NCI-H1417 (cell line): ENCODE measurements around the gene BAIAP2L1.
A peak's percentile ranks its signal among the peaks of the same experiment; 100 is the strongest.
"Not testable (repeated sequence)": the region's sequence is repeated elsewhere in the genome, so short reads cannot be mapped to it uniquely, and the experiment has no call there.

ENCODE experiments used
- DNase-seq, 3 experiments: peaks; one replicate each; lab custom pipeline; 2025; lab: John Stamatoyannopoulos, UW

Gene BAIAP2L1

GRCh38 chr7:98399462-98399861, 1.4 kb downstream of the BAIAP2L1 start:
- no peak for DNase-seq

DNA sequence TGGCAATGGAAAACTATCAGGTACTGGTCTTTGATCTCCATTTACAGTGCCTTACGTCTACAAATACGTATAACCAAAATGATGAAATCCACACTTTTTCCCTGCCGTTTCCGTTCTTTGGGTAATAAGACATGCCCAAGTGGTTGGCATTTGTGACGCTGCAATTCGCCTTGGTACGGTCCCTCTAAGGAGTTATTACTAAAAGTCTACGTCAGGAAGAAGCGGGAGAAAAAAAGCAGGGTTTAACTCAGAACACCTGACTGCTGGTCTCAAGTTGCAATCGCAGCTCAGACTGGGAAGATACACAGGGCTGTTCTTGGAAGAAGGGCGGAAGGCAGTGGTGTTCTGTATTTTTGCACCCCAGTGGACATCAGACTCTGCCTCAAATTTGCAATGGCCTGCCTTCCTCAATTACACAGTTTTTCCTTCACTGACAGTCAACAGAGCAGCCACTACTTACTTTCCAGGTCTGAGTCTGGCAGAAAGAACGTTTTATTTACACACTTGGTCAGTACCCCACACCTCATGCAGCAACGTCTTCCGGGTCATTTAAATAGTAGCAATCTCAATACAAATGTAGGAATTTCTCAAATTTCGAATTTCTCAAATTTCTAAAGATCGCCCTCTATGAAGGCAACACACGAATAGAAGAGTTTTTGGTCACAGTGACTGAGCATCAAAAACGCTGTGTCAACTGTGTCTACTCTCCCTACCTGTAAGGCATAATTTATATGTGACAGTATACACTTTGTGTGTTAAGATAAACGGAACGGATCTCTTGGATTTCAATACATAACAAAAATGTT, 2.1 kb downstream of the BAIAP2L1 start:
- DNase-seq, result peak; percentile 19 to 68 (median 44)

DNA sequence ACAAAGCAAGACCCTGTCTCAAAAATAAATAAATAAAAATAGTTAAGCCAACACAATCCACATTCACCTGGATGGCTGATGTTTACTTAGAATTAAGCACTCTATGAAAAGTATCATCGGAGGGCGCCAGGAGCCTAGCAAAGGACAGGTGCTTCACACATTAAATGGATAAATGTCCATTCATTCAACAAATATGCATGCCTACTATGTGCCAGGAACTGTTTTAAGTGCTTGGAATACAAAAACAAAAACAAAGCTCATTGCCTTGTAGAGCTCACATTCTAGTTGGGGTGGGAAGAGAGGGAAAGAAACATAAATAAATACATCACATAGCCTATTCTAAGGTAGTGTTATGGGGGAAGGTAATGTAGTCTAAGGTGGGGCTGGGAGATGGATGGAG, 4.1 kb downstream of the BAIAP2L1 start:
- peak in 1 of 3 experiments; percentile 55 for DNase-seq

DNA sequence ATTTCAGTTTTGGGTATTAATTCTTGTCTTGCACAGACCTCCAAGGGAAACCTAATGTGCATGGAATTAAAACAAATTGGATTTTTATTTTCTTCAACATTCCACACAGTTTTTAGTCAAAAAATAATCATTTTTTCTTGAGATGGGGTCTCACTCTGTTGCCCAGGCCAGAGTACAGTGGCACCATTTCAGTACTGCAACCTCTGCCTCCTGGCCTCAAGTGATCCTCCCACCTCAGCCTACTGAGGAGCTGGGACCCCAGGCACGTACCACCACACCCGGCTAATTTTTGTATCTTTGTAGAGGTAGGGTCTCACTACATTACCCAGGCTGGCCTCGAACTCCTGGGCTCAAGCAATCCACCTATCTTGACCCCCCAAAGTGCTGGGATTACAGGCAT, 4.9 kb downstream of the BAIAP2L1 start:
- DNase-seq, result no peak

- DNase-seq, result no peak
Observed at GRCh38 chr7:98395481-98395880, 5.4 kb downstream of the BAIAP2L1 start.

DNA sequence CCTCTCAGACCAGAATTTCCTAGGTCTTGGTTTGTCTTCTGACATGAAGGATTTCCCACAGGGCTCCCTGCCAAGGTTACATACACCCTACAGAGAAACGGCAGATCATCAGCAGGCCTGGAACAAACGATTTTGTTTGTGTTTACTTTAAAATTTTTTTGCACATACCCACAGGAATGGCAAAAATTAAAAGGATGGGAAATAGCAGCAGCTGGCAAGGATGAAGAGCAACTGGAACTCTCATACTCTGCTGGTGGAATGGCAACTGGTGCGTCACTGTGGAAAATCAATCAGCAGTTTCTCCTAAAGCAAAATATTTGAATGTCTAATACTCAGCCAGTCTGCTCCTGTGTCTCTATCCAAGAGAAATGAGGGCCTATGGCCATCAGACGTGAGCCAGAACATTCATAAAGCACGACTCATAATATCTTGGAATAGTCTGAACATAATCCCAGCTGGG, 6.5 kb downstream of the BAIAP2L1 start:
- no peak for DNase-seq

- DNase-seq, result peak in 2 of 3 experiments; percentile 7 to 63
Observed at GRCh38 chr7:98387544-98388226, 13.2 kb downstream of the BAIAP2L1 start.

DNA sequence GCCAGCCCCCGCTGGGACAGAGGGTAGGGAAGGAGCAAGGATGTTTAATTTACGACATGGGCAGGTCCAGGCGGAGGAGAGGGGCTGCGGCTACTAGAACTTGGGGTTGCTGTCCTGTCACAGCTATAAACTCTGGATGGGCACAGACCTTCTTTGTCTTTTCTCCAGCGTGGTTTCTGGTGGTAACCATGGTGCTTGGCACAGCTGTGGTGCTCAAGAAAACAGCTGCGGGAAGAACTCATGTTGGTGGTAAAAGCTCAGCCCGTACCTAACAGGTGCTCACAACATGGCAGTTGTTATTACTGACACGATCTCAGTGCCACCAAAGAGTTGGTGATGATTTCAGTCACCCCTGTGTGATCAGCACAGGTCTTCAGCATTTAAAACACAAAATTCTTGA, 13.8 kb downstream of the BAIAP2L1 start:
- no peak for DNase-seq

DNA sequence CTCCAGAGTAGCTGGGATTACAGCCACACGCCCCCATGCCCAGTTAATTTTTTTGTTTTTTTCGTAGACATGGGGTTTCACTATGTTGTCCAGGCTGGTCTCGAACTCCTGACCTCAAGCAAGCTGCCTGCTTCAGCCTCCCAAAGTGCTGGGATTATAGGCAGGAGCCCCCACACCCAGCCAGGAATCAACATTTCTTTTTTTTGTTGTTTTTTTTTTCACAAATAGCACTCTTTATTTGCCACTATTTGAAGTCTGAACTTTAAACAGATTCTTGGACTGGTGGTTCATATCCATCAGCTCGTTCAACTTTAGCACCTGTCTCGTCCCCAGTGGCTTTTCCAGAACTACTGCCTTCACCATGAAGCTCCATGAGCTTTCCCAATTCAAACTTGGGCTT, 15.4 kb downstream of the BAIAP2L1 start:
- DNase-seq, result not testable (repeated sequence)

DNA sequence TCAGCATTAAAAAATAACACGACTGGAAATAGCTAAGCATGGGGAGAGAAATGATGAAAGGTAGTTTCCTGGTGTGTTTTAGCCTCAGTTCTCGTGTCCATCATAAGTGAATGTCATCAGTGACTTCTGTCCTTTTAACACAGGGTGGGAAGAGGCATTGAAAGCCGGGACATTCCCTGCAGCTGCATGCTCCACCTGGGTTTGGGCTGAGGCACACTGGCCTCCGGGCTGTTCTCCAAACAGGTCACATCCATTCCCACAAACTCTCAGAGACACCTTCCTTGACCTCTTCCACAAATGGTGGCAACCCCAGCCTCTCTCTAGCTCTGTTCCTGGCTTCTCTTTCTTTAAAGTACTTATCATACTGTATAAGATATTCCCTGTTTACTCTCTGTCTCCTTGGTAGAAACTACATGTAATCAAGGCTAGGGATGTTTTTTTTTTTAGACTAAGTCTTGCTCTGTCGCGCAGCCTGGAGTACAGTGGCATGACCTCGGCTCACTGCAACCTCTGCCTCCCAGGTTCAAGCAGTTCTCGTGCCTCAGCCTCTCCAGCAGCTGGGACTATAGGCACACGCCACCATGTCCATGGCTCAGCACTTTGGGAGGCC, 22.6 kb downstream of the BAIAP2L1 start:
- DNase-seq, result no peak

GRCh38 chr7:98376711-98377110, 24.2 kb downstream of the BAIAP2L1 start:
- DNase-seq, result no peak

DNA sequence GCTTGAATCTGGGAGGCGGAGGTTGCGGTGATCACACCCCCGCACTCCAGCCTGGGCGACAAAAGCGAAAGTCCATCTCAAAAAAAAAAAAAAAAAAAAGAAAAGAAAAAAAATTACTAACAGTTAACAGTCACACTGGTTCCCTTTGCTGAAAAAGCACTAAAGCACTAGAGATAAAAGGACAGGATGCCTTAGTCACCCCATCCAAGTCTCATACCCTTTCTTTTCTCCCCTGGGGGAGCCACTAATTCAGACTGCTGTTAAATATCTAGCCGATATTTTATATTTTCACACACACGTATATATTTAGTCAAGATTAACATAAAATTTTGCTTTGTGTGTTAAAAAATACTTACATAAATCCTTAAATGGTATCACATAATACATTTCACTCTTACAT, 25.2 kb downstream of the BAIAP2L1 start:
- no peak for DNase-seq

DNA sequence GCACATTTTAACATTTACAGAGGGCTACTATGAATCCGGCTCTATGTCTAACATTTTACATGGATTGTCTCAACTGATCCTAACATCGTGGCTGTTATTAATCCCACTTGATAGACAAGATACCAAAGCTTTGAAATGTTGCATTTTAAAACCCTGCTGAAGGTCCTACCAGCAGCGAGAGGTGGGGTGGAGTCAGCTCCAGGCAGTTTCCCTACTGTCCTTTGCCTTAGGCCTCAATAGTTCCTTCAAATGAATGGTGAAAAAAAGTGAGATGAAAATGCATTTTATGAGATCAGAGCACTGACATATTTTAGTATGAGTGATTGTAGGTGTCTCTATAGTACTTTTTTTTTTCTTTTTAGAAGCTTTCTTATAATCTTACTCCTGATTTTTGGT, 26.6 kb downstream of the BAIAP2L1 start:
- no peak for DNase-seq

DNA sequence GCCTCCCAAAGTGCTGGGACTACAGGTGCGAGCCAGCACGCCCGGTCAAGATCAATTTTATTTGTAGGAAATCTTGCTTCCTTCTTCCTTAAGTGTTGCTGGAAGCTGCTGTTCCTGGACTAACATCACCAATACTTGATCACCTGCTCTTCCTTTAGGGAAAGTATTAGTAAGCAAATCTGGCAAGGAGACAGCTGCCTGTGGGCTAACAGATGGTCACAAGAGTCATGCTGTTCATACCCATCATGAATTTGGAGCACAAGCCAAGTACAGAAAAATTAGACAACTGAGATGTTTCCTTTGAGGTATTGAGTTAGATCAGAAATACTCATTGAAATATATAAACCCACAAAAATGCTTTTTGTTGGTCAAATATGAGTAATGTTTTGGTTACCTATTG, 27.9 kb downstream of the BAIAP2L1 start:
- DNase-seq, result no peak

DNA sequence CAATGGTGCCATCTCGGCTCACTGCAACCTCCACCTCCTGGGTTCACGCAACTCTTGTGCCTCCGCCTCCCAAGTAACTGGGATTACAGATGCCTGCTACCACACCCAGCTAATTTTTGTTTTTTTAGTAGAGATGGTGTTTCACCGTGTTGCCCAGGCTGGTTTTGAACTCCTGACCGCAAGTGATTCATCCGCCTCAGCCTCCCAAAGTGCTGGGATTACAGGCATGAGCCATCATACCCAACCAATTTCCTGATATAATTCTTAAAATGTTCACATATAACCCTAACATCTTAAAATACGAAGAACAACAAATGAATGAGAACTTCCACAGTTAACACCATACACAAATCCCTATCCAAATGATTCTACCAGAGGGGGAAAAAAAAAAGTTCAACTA, 31.2 kb downstream of the BAIAP2L1 start:
- no peak for DNase-seq

DNA sequence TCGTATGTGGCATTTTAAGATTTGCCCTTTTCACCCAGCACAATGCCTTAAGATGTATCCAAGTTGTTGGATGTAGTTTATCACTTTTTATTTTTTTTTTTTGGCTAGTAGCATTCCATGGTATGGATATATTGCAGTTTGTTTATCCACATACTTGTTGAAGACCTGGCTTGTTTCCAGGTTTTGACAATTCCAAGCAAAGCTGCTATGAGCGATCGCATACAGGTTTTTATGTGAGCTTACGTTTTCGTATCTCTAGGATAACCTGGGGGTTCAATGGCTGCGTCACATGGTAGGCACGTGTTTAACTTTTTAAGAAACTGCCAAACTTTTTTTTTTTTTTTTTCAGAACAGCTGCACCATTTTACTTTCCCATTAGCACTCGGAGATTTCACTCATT, 32.2 kb downstream of the BAIAP2L1 start:
- DNase-seq, result no peak

- DNase-seq, result no peak
Observed at GRCh38 chr7:98366562-98366938, 34.3 kb downstream of the BAIAP2L1 start.

DNA sequence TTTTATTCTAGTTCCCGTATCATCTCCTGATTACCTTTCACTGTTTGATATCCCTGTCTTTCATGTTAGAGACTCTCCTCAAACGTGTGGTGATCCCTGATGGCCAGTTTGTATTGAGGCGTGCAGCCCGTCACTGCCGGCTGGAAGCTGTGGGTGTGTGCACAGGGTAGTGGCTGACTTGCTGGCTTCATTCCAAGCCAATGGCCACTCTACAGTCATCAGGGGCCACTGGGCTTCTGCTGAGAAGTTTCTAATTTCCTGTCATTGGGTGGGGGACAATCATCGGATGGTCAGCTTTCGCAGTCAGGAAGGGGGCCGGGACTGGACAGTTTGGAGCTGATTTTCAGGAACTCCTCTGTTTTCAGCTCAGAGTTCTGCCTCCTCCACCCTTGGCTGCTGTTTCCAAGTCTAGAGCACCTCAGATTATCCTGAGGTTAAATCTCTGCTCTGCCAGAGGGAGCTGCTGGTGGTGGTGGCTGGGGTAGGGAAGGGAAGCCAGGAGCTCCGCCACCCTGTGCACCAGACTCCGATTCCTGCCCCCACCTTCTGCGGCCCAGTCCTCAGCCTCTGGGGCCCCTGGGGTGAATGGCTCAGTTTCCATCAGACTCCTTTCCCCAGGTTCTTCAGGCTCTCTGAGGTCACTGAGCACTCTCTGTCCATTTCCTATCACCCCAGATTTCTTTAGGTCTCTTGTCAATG, 34.9 kb downstream of the BAIAP2L1 start:
- no peak for DNase-seq

GRCh38 chr7:98364220-98364619, 36.7 kb downstream of the BAIAP2L1 start:
- no peak for DNase-seq

- DNase-seq, result no peak
Observed at GRCh38 chr7:98362517-98362916, 38.4 kb downstream of the BAIAP2L1 start.

GRCh38 chr7:98360221-98361130, 40.4 kb downstream of the BAIAP2L1 start:
- DNase-seq, result peak in 2 of 3 experiments; percentile 18 to 37
